Measurements from ENCODE around the gene EPB41L4A.

Gene EPB41L4A

GRCh38 chr5:112351225-112351624 is 67.9 kb downstream of the EPB41L4A start:
- no peak for DNase-seq

- no peak for DNase-seq
Measured at GRCh38 chr5:112350626-112351025, 68.5 kb downstream of the EPB41L4A start.

DNA sequence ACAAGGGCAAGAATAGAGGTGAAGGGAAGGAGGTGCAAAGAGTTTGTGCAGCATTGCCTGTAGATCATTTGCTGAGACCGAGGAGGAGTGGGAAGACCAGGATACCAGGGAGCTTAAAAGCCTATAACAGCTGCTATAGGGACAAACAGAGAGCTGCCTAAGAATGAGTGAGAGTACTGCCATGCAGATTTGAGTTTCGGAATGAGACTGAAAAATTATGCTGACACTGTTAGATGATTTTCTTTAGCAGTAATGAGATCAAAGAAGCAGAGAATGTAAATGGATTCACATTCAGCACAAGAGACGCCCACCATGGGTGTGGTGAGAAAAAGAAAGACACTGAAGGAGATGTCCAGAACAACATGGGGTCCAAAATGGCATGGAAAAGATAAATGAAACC is 69.7 kb downstream of the EPB41L4A start:
- DNase-seq: no peak

DNA sequence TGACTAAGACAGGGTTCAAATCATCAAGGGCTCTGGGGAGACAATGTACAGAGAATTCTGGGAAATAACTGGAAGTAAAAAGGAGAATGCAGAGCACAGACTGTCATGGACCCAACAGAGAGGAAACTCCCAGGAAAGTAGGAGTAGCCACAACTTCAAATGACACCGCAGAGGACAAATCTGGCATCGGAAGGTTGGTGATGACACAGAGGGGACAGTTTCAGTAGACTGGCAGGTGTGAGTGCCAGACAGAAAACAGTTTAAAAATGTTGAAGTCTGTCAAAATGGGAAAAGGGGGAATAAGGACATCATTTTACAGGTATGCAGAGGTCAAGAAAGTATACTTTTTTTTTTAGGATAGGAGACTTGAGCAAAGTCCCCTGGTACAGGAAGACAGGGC is 70.2 kb downstream of the EPB41L4A start:
- no peak for DNase-seq

DNA sequence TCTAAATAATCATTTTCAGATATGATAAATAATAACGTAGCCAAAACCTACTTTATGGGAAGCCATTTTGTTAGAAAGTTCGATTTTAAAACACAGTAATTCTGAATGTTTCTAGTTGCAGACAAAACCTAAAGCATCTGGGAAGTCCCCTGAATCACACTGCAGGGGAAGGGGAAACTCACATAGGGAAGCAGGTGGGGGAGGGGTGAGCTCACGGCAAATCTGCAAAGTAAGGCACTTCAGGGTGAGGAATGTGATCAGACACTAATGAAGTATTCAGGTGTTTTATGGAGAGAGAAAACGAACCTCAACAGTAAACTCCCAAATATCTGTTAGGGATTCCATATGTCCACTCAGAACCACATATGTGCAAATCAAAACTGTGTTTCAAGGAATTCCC is 70.7 kb downstream of the EPB41L4A start:
- no peak for DNase-seq

- DNase-seq: no peak
Measured at GRCh38 chr5:112346411-112347044, 72.5 kb downstream of the EPB41L4A start.

DNA sequence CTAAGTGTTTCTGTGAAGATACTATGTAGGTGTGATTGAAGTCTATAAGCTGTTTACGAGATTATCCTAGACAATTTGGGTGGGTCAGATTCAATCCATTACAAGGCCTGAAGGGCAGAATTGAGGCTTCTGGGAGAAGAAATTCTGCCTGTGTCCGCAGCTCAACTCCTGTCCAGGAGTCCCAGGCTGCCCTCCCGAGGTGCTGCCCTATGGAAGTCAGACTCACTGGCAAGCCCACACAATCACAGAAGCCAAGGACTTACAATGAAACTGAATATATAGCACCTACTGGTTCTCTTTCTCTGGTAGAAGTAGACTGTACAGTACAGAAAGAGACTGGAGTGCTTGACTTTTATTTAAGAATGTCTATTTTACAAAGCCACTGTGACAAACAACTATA is 74.5 kb downstream of the EPB41L4A start:
- DNase-seq: no peak

DNA sequence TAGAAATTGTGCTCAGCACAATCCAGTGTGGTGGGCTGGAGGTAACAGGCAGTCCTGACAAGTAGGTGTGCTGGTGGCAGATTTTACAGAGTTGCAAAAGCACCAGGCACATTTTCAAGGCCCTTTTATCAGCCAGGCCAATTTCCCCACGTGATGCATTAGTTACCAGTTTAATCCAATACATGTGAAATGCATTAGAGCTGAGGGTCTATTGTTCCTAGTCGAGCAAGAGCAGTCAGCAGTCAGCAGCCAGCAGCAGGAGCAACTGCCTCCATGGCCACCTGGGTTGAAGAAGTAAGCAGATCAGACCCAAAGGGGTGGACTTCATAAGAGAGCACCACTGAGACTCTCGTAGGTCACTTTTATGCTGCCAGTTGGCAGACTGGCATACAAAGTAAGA is 76.7 kb downstream of the EPB41L4A start:
- no peak for DNase-seq

GRCh38 chr5:112339761-112340160 is 79.3 kb downstream of the EPB41L4A start:
- DNase-seq: no peak

- DNase-seq: no peak
Measured at GRCh38 chr5:112338681-112339337, 80.3 kb downstream of the EPB41L4A start.

DNA sequence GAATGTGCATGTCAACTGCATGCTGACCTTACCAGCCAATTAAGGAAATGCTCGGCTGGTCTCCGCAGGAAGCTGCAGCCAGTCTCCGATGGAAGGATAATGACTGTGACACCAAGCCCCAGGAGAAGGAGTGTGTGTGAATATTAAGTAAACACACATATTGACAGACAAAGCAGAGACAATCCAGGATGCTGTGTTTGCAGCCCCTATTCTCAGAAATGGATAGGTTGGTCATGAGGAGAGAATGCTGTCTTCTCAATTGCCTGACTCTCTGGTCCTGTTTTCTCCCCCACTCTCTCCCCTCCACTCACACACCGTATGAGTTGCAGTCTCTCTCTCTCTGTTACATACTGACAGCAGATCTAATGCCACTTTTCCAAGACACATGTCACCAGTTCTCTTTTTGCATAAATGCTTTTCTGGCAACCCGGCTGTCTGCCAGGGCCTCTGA is 85.7 kb downstream of the EPB41L4A start:
- DNase-seq: no peak

DNA sequence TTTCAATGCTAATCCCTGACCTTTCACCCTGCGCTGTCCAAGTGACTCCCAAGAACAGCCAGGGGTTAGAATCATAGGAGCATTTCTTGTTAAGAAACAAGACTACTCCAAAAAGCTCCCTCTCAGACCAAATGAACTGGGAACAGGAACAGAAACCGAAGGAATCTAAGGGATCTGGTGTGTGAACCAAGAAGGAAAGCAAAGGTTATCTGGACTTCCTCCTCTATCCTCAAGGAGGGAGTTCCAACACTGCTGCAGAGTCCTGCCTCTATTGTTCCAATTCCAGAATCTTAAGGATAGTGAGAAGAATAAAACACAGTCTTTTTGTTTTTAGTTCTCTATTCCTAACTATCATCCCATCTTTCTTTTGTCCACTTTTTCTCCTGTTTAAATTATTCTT is 87.2 kb downstream of the EPB41L4A start:
- no peak for DNase-seq

DNA sequence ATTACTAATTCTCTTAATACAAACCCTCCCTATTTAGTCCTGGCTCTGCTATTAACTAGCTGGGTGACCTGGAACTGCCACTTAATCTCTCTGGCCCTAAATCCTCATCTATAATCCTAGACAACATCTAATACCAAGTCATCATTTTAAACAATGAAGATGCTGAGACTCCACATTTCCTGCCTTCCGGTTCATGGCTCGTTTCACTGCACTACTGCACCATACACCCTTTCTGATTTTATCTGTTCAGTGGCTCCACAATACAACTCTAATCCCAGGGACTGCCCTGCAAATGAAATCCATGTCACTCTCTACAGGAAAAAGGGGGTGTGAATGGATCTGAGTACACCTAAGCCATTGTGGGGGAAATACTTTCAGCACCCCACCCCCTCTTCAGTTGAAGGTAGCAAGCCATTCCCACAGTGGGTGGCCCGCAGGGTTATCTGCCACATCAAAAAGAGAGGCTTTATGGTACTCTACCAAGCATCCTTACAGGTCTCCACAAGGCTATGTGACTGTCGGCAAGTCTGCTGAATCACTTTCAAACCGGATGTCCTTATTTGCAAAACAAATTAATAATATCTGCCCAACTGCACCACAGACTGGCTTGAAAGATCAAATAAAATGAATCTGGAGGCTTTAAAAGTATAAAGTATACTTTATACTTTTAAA is 89.5 kb downstream of the EPB41L4A start:
- DNase-seq: no peak

DNA sequence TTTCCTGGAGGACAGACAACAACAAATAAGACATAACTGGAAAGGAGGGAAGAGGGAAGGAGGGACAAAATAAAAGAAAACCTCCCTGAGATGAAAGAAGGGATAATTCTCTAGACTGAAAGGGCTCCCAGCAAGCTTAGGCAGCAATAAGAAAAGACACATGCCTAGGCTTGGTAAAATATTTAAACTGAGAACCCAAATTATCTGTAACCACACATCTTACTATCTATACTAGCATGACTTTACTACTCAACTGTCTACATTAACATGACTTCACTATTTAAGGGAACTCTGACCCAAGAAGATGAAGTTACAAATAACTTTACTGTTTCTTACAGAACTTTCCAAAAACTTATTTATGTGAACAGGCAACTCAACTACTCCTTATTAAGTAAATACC is 95.9 kb downstream of the EPB41L4A start:
- no peak for DNase-seq

DNA sequence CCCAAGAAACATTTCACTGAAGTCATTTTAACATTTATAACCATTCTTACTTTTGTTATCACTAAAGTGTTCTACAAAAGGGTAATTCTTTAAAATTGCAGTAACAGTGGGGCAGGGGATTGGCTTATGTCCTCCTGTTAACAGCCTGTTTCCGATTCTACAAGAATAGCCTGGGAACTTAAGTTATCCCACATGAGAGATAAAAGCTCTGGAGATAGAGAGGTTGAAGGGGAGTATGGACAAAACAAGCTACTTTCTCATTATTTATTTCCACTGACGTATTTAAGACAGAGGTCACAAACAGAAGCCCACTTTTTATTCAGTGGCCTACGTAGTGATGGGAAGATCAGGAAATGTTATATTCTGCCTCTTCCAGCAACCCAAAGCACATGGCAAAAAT is 98.7 kb downstream of the EPB41L4A start:
- no peak for DNase-seq

GRCh38 chr5:112318346-112318745 is 100.7 kb downstream of the EPB41L4A start:
- no peak for DNase-seq

- no peak for DNase-seq
Measured at GRCh38 chr5:112317866-112318265, 101.2 kb downstream of the EPB41L4A start.

GRCh38 chr5:112316731-112317130 is 102.3 kb downstream of the EPB41L4A start:
- DNase-seq: no peak

GRCh38 chr5:112316006-112316405 is 103.1 kb downstream of the EPB41L4A start:
- DNase-seq: no peak

- no peak for DNase-seq
Measured at GRCh38 chr5:112312295-112313275, 106.5 kb downstream of the EPB41L4A start.

GRCh38 chr5:112310746-112311145 is 108.3 kb downstream of the EPB41L4A start:
- DNase-seq: no peak

- DNase-seq: no peak
Measured at GRCh38 chr5:112308608-112309007, 110.5 kb downstream of the EPB41L4A start.

DNA sequence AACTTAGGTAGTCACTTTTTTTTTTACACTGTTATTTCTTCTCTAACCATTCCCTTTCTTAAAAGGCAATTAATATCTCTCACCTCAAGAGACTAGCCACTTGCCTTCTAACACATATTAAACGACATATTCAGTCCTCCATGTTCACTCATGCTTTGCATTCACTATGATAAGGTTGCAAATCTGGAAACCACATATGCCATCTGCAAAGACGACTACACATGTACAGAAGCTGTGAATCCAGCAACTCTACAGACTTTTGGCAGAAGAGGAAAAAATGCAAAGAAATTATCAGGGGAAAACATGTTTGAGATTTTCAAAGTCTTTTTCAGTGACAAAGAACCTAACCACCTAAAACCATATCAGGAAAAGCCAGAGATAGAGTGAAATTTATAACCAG is 112.1 kb downstream of the EPB41L4A start:
- DNase-seq: no peak
